Effector CD4-positive, alpha-beta T cell (primary cell): Measurements from ENCODE around the gene TANGO6.

ENCODE experiments used
- DNase-seq: peaks from one replicate; pipeline ENCODE4 v3.0.0-alpha.2; 2020

TANGO6 gene

DNA sequence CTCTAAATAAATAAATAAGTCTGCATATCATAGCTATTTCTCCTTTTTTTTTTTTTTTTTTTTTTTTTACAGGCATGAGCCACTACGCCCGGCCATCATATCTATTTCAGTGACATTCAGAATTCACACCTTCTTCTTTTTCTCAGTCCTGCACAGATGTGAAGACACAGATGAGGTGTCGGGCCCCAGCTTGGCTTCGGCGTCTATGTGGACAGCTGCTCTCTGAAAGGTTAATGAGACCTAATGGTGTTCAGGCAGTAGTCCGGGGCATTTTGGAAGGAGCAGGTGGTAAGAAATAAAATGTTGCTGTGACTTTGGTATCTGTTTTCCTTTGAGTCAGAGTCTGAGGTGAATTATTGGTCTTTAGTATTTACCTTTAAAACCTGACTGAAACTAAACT, 23.6 kb downstream of the TANGO6 start:
- DNase-seq, result no peak

DNA sequence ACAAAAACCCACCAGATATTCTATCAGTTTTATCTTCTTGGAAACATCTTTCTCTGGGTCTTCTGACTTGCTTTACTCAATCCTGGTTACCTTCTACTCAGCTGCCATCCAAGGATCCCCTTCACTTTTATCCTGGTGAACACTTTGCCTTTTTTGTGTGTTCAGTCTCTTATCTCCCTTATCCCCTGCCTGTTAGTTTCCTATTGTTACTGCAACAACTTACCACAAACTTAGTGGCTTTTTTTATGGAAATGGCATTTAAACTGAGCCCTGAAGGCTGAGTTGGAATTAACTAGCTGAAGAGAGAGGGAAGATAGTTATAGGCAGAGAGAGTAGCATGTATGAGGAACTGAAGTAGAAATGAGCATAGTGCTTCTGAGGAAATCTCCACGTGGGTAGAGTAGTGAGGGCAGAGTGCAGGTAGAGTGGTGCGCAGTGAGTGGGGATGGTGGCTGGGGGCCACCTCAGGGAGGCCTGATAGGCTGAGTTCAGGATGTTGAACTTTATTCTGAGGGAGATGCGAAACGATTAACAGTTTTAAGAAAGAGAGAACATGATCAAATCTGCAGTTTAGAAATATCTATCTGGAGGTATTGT, 26.3 kb downstream of the TANGO6 start:
- no peak for DNase-seq

DNA sequence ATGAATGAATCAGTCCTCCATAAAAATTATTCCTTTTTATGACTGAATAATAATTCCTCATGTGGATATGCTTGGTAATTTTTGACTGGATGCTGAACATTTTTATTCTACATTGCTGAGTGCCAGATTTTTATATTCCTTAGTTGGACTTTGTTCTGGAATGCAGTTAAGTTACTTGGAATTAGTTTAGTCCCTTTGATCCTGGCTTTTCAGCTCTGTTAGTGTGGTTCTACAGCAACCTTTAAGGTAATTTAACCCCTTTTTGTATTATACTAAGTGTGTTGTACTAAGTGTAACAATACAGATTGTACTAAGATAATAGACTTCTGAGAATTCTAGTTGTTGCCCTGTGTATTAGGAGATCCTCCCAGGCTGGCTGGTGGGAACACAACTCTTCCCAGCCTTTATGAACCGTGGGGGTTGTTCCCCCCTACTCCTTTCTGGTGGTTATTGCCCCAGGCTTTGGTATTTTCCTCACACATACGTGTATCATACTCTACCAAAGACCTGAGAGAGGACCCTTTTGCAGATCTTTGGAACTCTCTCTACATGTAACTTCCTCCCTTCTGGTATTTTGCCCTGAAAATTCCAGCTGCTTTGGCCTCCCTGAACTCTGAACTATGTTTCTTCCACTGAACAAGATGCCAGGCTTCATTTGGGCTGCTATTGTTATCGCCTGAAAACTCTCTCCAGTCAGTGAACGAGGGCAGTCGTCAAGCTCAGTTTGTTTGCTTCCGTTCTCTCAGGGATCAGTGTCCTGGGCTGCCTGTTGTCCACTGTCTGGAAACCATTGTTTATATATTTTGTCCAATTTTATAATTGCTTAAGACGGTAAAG, 30.5 kb downstream of the TANGO6 start:
- no peak for DNase-seq

DNA sequence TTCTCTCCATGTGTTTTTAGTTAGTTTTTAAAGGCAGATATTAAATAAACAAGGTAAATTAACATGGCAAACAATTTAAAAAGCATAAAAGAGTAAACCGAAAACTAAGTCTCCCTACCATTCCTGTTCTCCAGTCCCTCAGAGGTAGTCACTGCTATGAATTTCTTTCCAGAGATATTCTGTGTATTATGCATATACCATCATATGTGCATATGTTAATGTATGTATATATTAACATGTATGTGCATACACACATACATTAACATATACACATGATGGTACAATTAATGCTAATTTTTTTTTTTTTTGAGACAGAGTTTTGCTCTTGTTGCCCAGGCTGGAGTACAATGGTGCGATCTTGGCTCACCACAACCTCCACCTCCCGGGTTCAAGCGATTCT, 32.5 kb downstream of the TANGO6 start:
- DNase-seq, result no peak

DNA sequence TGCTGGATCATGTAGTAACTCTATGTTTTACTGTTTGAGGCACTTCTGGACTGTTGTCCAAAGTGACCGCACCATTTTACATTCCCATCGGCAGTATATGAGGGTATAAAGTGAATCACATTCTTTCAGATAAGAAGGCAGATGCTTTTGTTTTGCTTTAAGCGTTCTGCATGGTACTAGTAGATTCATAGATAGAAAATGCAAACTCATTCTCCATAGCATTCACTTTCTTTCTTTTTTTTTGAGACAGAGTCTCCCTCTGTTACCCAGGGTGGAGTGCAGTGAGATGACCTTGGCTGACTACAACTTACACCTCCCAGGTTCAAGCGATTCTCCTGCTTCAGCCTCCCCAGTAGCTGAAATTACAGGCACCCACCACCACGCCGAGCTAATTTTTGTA, 40.4 kb downstream of the TANGO6 start:
- DNase-seq, result no peak

DNA sequence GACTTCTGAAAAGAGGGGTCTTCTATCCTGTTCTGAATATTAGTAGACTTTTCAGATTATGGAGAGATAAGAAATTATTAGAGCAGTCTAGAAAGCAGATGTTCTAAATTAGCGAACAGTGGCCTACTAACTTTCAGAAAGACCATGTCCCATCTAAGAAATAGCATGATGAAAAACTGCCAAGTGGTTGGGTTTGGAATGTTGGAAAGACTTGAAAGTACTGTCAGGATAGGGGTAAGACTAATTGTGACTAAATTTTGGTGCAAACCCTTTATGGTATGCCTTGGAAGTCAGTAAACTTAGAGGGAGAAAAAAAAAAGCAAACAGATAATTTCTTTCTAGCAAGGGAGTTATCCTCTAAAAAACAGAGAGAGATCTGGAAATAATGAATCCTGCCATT, 41.1 kb downstream of the TANGO6 start:
- DNase-seq, result no peak

DNA sequence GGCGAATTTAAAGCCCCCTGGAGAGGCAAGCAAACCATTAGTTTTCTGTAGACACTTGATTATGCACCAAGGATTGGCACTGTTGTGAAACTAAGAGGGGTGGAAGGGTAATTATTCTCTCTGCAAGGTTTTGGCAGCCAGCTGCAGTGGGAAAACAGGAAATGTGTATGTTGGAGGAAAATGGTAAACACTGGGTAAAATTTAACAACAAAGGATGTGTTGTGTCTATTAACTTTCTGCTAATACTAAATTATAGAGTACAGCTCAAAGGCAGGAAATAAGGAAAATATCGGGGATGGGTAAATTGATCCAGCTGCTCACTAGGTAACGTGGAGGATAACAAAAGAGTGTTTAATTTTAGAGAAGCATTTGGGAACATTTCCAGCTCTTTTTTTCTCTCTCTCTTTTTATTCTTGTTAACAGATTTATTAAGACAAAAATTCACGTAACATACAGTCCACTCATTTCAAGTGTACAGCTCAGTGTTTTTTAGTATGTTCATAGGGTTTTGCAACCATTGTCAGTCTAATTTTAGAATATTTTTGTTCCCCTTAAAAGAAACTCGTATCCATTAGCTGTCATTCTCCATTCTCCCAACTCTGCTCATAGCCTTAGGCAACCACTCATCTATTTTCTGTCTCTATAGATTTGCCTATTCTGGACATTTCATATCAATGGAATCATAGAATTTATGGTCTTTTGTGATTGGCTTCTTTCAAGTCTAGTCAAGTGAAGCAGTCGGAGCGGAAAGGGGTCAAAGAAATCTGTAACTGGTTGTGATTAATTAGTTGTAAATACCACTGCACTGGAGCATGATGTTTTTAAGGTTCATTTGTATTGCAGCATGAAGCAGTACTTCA, 41.8 kb downstream of the TANGO6 start:
- DNase-seq, result no peak

DNA sequence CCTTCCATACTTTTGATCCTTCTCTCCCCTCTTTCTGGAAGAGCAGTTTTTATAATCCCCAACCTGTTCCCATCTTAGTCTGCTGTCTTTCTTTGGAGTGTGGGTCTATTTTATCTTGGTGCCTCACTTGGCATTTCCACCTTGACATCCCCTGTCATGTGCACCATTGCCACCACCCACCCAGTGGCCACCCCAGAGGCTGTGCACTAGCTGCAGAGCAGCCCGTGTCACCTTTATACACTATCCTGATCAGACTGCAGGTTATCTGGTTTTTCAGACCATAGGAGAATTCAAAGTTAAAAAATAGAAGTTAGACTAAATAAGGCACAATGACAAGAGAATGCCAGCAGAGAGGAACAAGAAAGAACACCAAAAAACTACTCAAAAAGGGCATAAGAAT, 43.8 kb downstream of the TANGO6 start:
- DNase-seq, result no peak

DNA sequence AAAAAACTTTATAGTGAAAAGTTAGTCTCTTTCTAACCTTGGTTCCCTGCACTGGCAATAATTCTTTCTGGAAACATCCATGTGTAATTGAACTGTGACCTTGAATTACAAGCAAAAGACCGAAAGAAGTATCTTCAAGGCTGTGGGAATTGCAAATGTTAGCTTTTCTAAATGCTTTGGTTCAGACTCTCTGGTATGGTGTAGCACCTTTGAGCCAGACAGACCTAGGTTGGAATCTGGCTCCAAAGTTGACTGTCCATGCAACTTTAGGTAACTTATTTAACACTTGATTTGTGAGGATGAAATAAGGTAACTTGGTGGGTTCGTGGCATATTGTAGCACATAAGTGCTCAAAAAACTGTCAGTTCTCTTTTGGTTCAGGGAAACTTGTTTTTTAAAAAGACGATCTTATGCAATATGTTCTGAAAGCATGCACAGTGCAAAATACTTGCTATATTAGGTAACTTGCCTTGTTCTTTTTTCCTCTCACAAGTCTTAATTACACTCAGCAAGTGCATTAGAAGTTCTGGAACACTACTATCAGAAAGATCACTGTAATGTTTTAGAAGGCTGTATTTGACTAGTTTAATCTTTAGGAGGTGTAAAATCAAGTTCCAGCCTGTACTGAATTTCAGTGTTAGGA, 46.3 kb downstream of the TANGO6 start:
- DNase-seq, result no peak

DNA sequence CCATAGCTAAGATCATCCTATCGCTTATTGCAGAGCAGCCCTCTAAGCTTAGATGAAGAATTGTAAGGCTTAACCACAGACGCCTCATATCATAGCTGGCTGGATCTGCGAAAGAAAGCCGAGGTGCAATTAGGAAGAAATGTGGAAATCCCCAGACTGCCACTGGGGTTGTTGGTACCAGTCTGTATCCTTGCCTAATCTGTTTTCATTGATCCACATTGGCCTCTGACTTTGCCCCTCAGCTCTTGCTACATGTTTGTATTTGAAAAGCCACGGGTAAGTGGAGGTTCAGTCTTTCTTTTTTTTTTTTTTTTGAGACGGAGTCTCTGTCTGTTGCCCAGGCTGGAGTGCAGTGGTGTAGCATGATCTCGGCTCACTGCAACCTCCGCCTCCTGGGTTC, 48.9 kb downstream of the TANGO6 start:
- no peak for DNase-seq

DNA sequence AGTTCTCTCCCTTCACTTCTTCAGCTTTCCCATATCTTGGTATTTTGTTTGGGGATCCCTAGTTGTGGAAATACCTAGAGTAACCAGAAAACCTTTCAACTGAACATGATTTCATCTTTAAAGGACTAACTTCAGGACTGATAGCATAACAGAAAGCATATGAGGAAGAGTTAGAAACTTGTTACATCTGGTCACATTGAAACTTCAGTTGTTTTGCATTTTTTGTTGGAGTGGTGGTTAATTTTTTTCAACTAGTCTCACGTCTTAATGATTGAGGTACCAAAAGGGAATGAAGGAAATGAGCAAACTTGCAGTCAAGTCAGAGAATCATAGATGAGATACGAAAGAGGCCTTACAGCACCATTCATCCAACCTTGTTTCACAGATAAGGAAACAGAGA, 49.6 kb downstream of the TANGO6 start:
- DNase-seq, result no peak

DNA sequence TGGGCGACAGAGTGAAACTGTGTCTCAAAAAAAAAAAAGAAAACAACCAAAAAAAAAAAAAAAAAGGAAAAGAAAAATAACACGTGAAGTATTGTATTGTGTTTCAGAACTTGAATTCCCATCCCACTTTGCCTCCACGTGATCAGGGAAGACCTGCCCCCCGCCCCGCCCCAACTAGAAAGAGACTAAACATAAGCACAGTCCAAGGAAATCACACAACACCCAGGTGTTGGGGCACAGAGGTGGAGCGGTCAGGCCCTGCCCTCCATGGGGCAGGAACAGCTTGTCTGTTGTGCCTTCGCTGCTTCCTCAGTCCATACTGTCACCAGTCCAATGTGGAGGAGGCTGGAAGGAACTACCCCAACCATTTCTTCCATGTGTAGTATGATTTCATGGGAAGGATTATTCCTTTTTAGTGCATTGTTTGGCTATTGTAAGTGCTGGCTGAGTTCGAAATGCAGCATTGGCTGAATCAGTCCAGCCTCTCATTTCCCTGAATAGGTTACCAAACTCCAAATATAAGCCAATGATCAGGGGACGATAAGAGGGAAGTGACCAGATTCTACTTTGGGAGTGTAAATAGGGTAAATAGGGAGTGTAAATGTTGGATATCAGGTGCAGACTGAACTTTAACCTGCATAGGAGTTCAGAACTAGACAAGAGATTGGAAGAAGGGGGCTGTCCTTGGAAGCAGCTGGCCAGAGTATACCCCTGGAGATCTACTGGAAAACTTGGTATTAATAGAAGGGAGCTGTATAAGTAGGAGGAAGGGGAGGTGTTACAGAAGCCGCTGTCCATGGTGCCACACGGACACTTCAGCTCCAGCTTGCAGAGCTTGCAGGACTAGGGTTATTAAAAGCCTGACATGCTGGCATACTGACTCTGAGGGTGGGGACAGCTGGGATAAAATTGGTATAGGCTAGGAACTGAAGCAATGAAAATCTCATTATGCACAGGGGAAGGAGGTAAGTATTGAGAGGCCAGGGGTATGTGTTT, 50.7 kb downstream of the TANGO6 start:
- DNase-seq, result no peak

DNA sequence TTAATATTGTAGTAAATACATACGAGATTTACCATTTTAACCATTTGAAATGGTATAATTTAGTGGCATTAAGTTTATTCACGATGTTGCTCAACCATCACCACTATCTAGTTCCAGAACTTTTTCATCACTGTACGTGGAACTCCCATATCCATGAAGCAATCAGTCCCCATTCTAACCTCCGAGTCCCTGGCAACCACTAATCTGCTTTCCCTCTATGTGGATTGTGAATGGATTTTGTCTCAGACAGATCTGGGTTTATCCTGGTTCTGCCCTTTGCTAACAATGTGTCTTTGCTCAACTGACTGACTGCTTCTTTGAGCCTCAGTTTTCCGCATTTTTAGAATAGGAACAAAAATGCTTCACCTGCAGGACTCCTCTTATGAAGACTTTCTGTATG, 51.4 kb downstream of the TANGO6 start:
- no peak for DNase-seq

DNA sequence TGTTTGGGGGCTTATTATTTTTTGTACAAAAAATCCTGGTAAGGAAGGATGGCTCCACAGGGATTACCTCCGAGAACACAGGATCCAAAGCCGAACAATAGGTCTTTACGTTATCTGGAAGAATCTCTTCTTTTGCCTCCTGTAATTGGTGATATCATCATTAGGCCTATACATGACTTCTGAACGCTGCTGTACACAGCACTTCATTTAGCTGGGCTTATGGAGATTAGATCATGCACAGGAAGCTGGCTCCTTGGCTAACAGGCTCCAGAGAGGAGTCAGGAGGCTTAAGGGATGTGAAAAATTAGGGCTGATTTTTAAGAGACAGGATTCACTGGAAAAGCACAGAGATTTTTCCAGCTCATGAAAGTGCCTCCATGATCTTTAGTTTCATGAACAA, 54.7 kb downstream of the TANGO6 start:
- DNase-seq, result no peak

DNA sequence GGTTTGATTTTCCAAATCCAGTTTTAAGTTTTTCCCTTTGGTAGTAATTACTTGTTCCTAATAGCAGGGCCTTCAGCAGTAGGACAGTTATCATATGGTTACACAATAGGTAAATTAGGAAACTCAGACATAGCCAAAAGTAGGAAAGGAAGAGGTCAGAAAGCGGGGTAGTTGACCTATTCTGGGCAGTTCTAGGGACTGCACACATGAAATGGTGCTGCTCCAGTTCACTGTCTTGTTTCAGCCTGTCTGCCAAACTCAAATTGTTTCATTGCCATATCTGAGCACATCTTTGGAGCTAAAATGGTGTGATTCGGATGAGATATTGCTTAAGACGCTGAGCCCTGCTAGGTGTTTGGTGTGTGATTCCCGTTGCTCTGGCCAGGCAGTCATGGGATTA, 56.7 kb downstream of the TANGO6 start:
- DNase-seq, result no peak

DNA sequence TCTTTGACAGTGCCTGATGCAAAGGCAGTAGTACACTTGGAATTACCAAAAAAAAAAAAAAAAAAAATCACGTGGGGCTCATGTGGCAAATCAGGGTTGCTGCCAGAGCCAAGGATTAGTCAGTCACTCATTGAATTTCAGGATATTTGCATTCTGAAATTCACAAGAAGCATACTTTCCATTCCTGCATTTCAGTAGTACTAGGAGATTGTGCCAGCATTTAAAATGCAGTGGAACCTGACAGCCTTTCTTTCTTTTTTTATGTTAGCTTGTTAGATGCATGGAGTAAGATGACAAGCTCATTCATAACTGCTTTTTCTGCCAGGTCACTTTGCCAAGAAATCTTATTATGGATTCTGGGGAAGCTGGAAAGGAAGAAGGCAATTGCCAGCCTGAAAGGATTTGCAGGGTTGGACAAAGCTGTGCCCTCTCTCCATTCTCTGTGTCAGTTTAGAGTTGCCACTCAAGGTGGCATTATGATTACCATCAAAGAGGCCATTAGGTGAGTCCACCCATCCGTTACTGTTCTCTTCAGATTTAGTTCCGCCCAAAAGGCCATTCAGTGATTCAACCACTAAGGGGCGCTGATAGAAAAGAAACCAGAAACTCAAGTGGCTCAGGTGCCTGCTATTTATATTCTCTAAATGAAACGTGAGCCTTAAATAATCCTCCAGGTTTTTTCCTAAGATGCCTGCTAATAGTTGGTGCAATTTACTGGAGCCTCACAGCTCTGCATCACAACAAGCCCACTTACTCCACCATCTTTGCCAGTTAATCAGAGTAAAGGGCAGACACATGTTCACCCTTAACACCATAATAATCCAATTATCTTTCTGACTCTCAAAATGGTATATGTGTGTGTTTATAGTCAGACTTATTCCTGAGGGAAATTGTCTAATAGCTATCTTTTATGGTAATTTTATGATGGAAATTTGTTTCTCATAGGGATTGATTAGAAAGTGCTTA, 59.0 kb downstream of the TANGO6 start:
- no peak for DNase-seq

DNA sequence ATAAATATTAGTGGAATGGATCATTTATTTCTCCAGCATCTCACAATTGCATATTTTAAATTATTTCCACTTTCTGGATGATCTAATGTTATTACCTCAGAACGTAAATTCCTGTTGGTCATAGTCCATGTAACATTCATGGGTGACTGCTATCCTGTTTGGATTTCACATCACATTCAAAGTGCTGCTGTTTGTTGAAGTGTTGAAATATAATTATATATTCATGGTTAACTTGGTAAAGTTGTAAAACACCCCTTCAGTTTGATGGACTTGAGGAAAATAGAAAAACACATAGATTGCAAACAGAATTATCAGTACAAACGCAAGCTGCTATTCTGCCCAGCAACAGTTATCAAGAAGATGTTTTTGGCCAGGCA, 59.6 kb downstream of the TANGO6 start:
- no peak for DNase-seq

DNA sequence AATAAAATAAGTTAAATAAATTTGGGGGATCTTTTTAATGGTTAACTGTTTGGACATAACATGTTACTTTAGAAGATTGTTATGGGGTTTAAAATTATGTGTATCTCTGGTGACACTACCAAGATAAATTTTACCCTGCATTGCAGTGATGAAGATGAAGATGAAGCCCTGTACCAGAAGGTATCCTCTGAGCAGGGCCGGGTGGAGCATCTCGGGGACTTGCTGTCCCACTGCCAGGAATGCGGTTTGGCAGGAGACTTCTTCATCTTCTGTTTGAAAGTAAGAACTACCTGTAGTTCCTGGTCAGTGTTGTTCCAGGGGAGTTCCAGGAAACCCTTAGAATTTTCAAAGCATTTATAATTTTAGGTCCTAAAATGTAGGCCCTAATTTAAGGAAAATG, 64.0 kb downstream of the TANGO6 start:
- DNase-seq, result no peak

DNA sequence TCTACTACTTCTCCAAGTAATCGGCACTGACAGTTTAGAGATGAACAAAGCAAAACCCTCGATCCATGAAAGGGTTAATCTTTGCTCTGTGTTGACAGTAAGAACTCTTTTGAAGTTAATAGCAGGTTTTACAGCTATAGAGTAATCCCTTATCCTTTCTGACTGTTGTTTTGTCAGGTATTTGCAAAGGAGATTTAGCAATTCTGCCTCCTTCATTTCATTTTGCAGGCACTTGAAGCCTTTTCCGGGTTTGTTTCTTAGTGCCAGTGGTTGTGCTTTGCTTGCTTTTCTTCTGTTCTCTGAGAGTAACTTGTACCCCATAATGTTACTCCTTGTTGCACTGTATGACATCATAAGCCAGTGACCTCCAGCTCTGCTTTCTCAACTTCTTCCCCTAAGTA, 64.5 kb downstream of the TANGO6 start:
- DNase-seq, result no peak

DNA sequence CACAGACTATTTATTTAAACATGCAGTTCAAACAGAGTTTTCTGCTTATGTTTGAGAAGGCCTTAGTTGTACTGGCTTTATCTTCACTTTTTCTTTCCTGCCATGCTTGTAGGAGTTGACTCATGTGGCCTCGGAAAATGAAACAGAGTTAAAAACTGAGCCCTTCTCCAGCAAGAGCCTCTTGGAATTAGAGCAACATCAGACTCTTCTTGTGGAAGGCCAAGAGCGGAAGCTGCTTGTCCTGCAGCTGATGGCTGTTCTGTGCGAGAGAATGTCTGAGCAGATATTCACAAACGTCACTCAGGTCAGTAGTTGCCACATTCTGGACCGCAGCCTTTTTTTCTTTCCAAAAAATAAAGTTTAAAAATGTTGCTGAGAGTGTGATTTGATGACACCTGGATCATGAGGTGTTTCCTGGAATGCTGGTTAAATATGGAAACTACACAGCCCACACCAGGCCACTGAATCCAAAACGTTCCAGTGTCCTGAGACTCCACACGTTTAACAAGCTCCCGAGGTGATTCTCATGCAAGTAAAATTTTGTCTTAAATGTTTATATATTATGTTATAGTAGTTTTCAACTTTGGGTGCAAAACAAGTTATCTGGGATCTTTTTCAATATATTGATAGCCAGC, 65.9 kb downstream of the TANGO6 start:
- no peak for DNase-seq
